Activated T-cell treated with anti-CD3 and anti-CD28 coated beads for 24 hours (primary cell): ENCODE results near the gene TBC1D3I.

Experiments used
- DNase-seq: peaks from one replicate; pipeline ENCODE4 v3.0.0-alpha.2; 2020; ENCODE audit warnings: low read depth

TBC1D3I gene

DNA sequence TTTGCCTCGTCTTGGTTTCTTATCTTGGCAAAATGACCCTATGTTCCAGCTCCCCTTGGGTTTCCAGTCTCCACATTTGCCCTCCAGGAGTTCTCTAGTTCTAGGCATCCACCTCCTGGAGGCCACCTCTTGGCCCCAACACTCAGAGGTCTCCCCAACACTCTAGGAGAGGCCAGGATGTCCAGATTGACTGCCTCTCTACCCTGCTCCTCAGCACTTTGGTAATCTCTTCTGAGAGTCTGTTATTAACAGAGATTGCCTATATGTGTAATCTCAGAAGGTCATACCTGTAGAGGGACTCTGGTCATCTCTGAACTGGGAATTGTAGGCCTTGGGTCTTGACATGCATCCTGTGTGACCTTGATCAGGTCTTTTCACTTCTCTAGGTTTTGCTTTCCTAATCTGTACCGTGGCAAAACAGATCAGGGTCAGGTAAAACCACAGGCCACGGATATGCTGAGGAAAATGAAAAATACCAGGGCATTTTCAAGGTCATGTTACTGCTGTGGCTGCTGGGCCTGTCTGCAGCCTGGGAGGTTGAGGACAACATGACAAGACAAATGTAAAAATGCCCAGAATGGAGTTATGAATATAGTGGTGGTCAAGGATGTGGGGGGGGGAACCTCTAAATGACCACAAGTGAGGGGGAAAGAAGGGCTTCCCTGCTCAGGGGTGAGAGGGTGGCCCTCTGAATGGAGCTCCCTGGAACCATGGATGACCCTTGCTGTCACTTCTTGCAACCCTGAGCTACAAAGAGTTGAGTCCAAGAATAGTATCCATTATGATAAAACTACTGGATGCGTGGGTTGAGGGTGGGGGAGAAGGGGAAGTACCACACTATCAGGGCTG, 58.5 kb downstream of the TBC1D3I start:
- no peak for DNase-seq

DNA sequence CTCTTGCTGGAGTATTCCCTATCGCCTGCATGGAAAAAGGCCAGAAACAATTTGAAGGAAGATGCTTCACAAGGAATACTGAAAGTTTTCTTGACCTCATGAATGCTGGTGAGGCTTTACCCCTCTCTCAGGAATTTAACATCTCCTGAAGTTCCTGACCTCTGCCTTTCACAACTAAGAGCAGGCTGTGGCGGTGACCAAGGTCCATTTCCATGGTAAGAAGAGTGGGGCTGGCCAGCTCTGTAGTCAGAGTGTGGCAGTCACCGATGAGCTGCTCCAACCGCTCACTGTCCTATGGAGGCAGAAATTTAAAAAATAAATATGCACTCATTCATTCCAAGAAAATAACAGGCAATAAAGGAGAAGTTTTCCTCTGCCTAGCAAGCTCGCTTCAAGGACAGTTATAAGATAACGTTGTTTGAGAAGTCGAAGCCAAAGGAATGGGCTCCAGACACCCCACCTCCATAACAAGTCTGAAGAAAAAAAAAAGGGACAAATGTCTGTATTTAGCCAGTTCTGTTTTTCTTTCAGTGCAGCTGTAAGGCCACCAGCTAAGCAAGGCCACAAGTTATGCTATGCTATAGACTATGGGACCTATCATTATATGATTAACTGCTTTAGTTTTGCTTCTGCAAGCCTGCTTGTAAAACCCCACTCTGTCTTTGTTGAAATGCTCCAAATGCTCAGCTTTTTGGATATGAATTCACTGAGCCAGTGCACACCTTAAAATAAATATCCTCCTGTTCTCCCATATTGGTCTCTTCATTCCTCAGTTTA, 59.5 kb downstream of the TBC1D3I start:
- no peak for DNase-seq
